ENCODE measurements around the gene RASA3. TPM values are rescaled to one million over a fixed set of nuclear protein-coding genes. Genes with fewer than 3 reads are reported as not detected.

The RASA3 gene
- total and polyA plus RNA-seq, 2 of the 8 experiments (the other 6 are each of a cell fraction or from before 2014, with no cell fraction given) = 7.5 to 21.9 TPM

- no peak for TF ChIP-seq GTF2F1 (IDR thresholded peaks at IDR 0.05; ENCODE audit: borderline replicate concordance, low read depth, low read length)
- no peak for TF ChIP-seq CBX5 (IDR thresholded peaks at IDR 0.05; ENCODE audit: low read depth, low read length)
- TF ChIP-seq CHD1 (IDR thresholded peaks at IDR 0.05; ENCODE audit: low read depth, low read length) = no peak
- TF ChIP-seq KDM5A (IDR thresholded peaks at IDR 0.05; ENCODE audit: low read length) = no peak
These were observed 71.4 kb downstream of the RASA3 start (continued) for GRCh38 chr13:114061047-114061446.
